ENCODE data around the gene CHRND.
"Not testable (repeated sequence)": the region's sequence is repeated elsewhere in the genome, so short reads cannot be mapped to it uniquely, and the experiment has no call there.

CHRND gene

GRCh38 chr2:232528746-232529460 lies 2.9 kb downstream of the CHRND start:
- no peak for DNase-seq

GRCh38 chr2:232529806-232530547 lies 4.0 kb downstream of the CHRND start:
- no peak for DNase-seq

- no peak for DNase-seq
Measured at GRCh38 chr2:232530626-232531260, 4.8 kb downstream of the CHRND start.

- no peak for DNase-seq
Measured at GRCh38 chr2:232532419-232532818, 6.5 kb downstream of the CHRND start.

- not testable (repeated sequence) for DNase-seq
Measured at GRCh38 chr2:232532821-232533220, 6.9 kb downstream of the CHRND start.

GRCh38 chr2:232533944-232534710 lies 8.2 kb downstream of the CHRND start:
- DNase-seq = no peak

GRCh38 chr2:232534940-232535651 lies 9.1 kb downstream of the CHRND start:
- DNase-seq = no peak

GRCh38 chr2:232535761-232536530 lies 10.0 kb downstream of the CHRND start:
- no peak for DNase-seq

- DNase-seq = no peak
Measured at GRCh38 chr2:232537079-232537478, 11.1 kb downstream of the CHRND start.

GRCh38 chr2:232537499-232537898 lies 11.5 kb downstream of the CHRND start:
- no peak for DNase-seq

GRCh38 chr2:232538671-232539070 lies 12.7 kb downstream of the CHRND start:
- DNase-seq = no peak

GRCh38 chr2:232539298-232540231 lies 13.6 kb downstream of the CHRND start, which contains the start of gene CHRNG:
TSS of gene CHRNG (plus strand) at chr2:232539692. CDS start at chr2:232539748, 56 bp downstream.
- no peak for DNase-seq

- DNase-seq = no peak
Measured at GRCh38 chr2:232540441-232541041, 14.6 kb downstream of the CHRND start.

GRCh38 chr2:232541195-232541960 lies 15.4 kb downstream of the CHRND start:
- no peak for DNase-seq

GRCh38 chr2:232541961-232542714 lies 16.2 kb downstream of the CHRND start:
- DNase-seq = no peak

- no peak for DNase-seq
Measured at GRCh38 chr2:232542715-232543467, 16.9 kb downstream of the CHRND start.

- no peak for DNase-seq
Measured at GRCh38 chr2:232543491-232543890, 17.5 kb downstream of the CHRND start.
